ENCODE measurements around the gene AFAP1L1. TPM values are rescaled to one million over a fixed set of nuclear protein-coding genes. Genes with fewer than 3 reads are reported as not detected.

AFAP1L1 gene
- total RNA-seq, 1 experiment from 2014 or later: 19.6 TPM

DNA sequence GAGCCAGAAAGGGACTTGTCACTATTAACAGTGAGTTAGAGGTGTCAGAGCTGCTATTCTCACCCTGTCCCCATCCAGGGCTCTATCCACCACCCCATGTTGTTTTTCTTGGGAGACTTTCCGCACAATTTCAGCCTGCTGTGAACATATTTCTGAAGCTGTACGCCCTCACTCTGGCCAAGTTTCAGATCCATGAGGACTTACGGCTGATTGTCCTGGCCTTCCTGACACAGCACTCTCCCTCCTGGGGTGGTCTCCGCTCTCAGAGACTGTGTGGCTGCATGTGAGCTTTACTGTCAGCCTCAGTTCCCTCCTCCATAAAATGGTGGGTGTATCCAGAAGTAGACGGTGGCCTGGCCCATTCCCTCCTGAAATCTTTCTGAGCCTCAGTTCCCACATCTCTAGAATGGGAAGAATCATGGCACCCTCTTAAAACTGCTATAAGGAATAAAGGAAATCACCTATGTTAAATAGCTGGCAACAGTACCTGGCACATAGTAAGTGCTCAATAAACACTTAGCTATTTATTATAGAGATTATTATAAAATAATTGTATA lies 108.2 kb downstream of the AFAP1L1 start:
- Histone ChIP-seq H3F3A (ENCODE audit: low read length, unreplicated experiment) (no peaks in the 10 kb centered on the region), H3K4me3 (ENCODE audit: low read length) (no peak overlapping the region), H3K9ac (ENCODE audit: low read length) (no peak overlapping the region), H3K27me3 (ENCODE audit: low read length) (no peaks in the 10 kb centered on the region), H4K20me1 (ENCODE audit: low read length) (no peaks in the 10 kb centered on the region), H3K4me1 (ENCODE audit: insufficient read depth, low read length) (no peaks in the 10 kb centered on the region), H3K9me2 (replicated peaks; ENCODE audit: low read length) (no peaks in the 10 kb centered on the region), H3K27ac (ENCODE audit: low read length) (no peak overlapping the region), H3K9me3 (ENCODE audit: low read length) (no peaks in the 10 kb centered on the region), H3K4me2 (ENCODE audit: low read length) (no peak overlapping the region), H3K36me3 (ENCODE audit: low read depth, low read length) (no peaks in the 10 kb centered on the region), H3K79me2 (ENCODE audit: low read length) (no peaks in the 10 kb centered on the region), H2AFZ (ENCODE audit: low read length) (no peak overlapping the region)
- TF ChIP-seq, protein P1, sequence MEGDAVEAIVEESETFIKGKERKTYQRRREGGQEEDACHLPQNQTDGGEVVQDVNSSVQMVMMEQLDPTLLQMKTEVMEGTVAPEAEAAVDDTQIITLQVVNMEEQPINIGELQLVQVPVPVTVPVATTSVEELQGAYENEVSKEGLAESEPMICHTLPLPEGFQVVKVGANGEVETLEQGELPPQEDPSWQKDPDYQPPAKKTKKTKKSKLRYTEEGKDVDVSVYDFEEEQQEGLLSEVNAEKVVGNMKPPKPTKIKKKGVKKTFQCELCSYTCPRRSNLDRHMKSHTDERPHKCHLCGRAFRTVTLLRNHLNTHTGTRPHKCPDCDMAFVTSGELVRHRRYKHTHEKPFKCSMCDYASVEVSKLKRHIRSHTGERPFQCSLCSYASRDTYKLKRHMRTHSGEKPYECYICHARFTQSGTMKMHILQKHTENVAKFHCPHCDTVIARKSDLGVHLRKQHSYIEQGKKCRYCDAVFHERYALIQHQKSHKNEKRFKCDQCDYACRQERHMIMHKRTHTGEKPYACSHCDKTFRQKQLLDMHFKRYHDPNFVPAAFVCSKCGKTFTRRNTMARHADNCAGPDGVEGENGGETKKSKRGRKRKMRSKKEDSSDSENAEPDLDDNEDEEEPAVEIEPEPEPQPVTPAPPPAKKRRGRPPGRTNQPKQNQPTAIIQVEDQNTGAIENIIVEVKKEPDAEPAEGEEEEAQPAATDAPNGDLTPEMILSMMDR (conservative IDR thresholded peaks at IDR 0.05; ENCODE audit: low read depth, low read length): no peak
- TF ChIP-seq EZH2phosphoT487 (IDR thresholded peaks at IDR 0.05; ENCODE audit: borderline replicate concordance, low read length): no peak
- no peak for TF ChIP-seq EZH2 (IDR thresholded peaks at IDR 0.05; ENCODE audit: low read length, unreplicated experiment)
- intact Hi-C loops (cut with micrococcal nuclease): no loop called here
- ChIA-PET CTCF (no interaction called here), POLR2A (ENCODE audit: unreplicated experiment) (no interaction called here)
- BruUV-seq (replicated peaks): no TSS peak
- DNase-seq (no peak), ATAC-seq (no peak)

DNA sequence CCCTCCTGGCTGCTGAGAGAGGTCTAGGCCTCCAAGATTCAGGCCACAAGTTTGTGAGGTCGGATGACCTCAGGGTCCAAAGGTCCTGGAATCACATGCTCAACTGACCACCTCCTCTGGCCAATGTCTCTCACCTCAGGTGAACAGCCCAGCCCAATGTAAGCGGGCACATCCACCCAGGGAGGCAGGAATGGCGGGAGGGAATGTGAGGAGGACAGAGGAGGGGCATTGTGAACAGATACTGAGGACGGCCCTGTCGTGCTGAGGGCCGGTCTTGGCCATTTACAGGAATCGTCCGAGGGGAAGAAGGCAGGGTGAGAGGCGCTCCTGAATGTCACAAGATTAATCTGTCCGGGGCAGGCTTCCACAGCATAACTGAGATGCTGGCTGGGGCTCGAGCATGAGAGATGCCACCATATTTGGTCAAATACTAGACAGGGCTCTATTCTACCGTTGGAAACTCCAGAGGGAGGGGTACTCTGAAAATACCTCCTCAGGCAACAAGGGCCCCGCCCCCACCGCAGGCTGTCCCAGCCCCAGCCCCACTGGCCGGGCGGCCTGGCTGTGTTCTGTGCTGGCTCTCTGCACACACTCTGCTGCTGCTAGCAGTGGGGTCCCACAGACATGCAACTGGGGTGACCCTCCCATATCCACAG lies 108.9 kb downstream of the AFAP1L1 start:
- intact Hi-C loops (cut with micrococcal nuclease): no loop called here
- no peak for TF ChIP-seq EZH2phosphoT487 (IDR thresholded peaks at IDR 0.05; ENCODE audit: borderline replicate concordance, low read length)
- TF ChIP-seq EZH2 (IDR thresholded peaks at IDR 0.05; ENCODE audit: low read length, unreplicated experiment): no peak
- TF ChIP-seq, protein P1 (conservative IDR thresholded peaks at IDR 0.05; ENCODE audit: low read depth, low read length): no peak
- Histone ChIP-seq H3K4me2 (ENCODE audit: low read length) (no peak overlapping the region), H3K9me2 (replicated peaks; ENCODE audit: low read length) (no peaks in the 10 kb centered on the region), H3K27me3 (ENCODE audit: low read length) (no peaks in the 10 kb centered on the region), H4K20me1 (ENCODE audit: low read length) (no peaks in the 10 kb centered on the region), H3K79me2 (ENCODE audit: low read length) (no peaks in the 10 kb centered on the region), H3F3A (ENCODE audit: low read length, unreplicated experiment) (no peaks in the 10 kb centered on the region), H3K9me3 (ENCODE audit: low read length) (no peaks in the 10 kb centered on the region), H3K36me3 (ENCODE audit: low read depth, low read length) (no peaks in the 10 kb centered on the region), H3K27ac (ENCODE audit: low read length) (no peak overlapping the region), H3K4me1 (ENCODE audit: insufficient read depth, low read length) (no peaks in the 10 kb centered on the region), H2AFZ (ENCODE audit: low read length) (no peak overlapping the region), H3K4me3 (ENCODE audit: low read length) (no peak overlapping the region), H3K9ac (ENCODE audit: low read length) (no peak overlapping the region)
- POLR2A ChIA-PET (ENCODE audit: unreplicated experiment): no interaction called here
- ATAC-seq: no peak
- BruUV-seq (replicated peaks): no TSS peak
- DNase-seq: no peak
- CTCF ChIA-PET: interaction anchor here (1.1 kb wide), 1 partner anchor 184 kb away, joined by 3 read pairs; no protein-coding TSS in a partner anchor
